Measurements from ENCODE around the gene MACIR. TPM values are rescaled to one million over a fixed set of nuclear protein-coding genes. Genes with fewer than 3 reads are reported as not detected.

The MACIR gene
- polyA plus RNA-seq, 1 experiment = 6.3 TPM

GRCh38 chr5:103307470-103307869 lies 48.9 kb downstream of the MACIR start:
- H3K27me3 ChIP-seq (ENCODE audit: control insufficient read depth, insufficient read depth, low read length) = no peaks in the 10 kb centered on the region
- CTCF ChIA-PET = no interaction called here
- DNase-seq (ENCODE audit: low read depth, low spot score) = no peak
- no peaks in the 10 kb centered on the region for H3K9me3 ChIP-seq (ENCODE audit: control insufficient read depth, insufficient read depth, low read length)
- H3K27ac ChIP-seq (ENCODE audit: low read depth, low read length) = no peak overlapping the region
- H3K4me3 ChIP-seq (ENCODE audit: low read depth, low read length) = no peak overlapping the region
- TF ChIP-seq CTCF (IDR thresholded peaks at IDR 0.05; ENCODE audit: low read depth, low read length) = no peak
- POLR2A ChIA-PET = no interaction called here

GRCh38 chr5:103308774-103309173 lies 50.2 kb downstream of the MACIR start:
- no peak overlapping the region for H3K4me3 ChIP-seq (ENCODE audit: low read depth, low read length)
- ChIA-PET POLR2A (no interaction called here), CTCF (no interaction called here)
- H3K27ac ChIP-seq (ENCODE audit: low read depth, low read length) = no peak overlapping the region
- H3K27me3 ChIP-seq (ENCODE audit: control insufficient read depth, insufficient read depth, low read length) = no peaks in the 10 kb centered on the region
- H3K9me3 ChIP-seq (ENCODE audit: control insufficient read depth, insufficient read depth, low read length) = no peaks in the 10 kb centered on the region
- TF ChIP-seq CTCF (IDR thresholded peaks at IDR 0.05; ENCODE audit: low read depth, low read length) = no peak
- no peak for DNase-seq (ENCODE audit: low read depth, low spot score)

- DNase-seq (ENCODE audit: low read depth, low spot score) = no peak
- TF ChIP-seq CTCF (IDR thresholded peaks at IDR 0.05; ENCODE audit: low read depth, low read length) = no peak
- Histone ChIP-seq H3K27me3 (ENCODE audit: control insufficient read depth, insufficient read depth, low read length) (no peaks in the 10 kb centered on the region), H3K9me3 (ENCODE audit: control insufficient read depth, insufficient read depth, low read length) (no peaks in the 10 kb centered on the region), H3K27ac (ENCODE audit: low read depth, low read length) (no peak overlapping the region), H3K4me3 (ENCODE audit: low read depth, low read length) (no peak overlapping the region)
- ChIA-PET POLR2A (no interaction called here), CTCF (no interaction called here)
Measured at GRCh38 chr5:103313056-103313455, 54.5 kb downstream of the MACIR start.

GRCh38 chr5:103315455-103315854 lies 56.9 kb downstream of the MACIR start:
- H3K4me3 ChIP-seq (ENCODE audit: low read depth, low read length) = no peak overlapping the region
- CTCF ChIA-PET = interaction anchor here (1.2 kb wide), 1 partner anchor 57 kb away, joined by 9 read pairs; the partner anchor contains the start of gene MACIR
- no peak for TF ChIP-seq CTCF (IDR thresholded peaks at IDR 0.05; ENCODE audit: low read depth, low read length)
- no peaks in the 10 kb centered on the region for H3K27me3 ChIP-seq (ENCODE audit: control insufficient read depth, insufficient read depth, low read length)
- no peaks in the 10 kb centered on the region for H3K9me3 ChIP-seq (ENCODE audit: control insufficient read depth, insufficient read depth, low read length)
- POLR2A ChIA-PET = no interaction called here
- no peak overlapping the region for H3K27ac ChIP-seq (ENCODE audit: low read depth, low read length)
- DNase-seq (ENCODE audit: low read depth, low spot score) = no peak

- ChIA-PET CTCF (no interaction called here), POLR2A (no interaction called here)
- Histone ChIP-seq H3K4me3 (ENCODE audit: low read depth, low read length) (no peak overlapping the region), H3K27ac (ENCODE audit: low read depth, low read length) (no peak overlapping the region), H3K27me3 (ENCODE audit: control insufficient read depth, insufficient read depth, low read length) (no peaks in the 10 kb centered on the region), H3K9me3 (ENCODE audit: control insufficient read depth, insufficient read depth, low read length) (no peaks in the 10 kb centered on the region)
- no peak for DNase-seq (ENCODE audit: low read depth, low spot score)
- TF ChIP-seq CTCF (IDR thresholded peaks at IDR 0.05; ENCODE audit: low read depth, low read length) = no peak
Measured at GRCh38 chr5:103327451-103327850, 68.9 kb downstream of the MACIR start.
